HG03066 (cell line): ENCODE data around the gene CHRNE.
"Not testable (repeated sequence)": the region's sequence is repeated elsewhere in the genome, so short reads cannot be mapped to it uniquely, and the experiment has no call there.

ENCODE experiments used
- ATAC-seq: cut with Tn5 transposase; IDR thresholded peaks from one replicate; pipeline ENCODE4 v1.9.1; 2021; ENCODE audit warnings: low read depth; ENCODE audit not compliant: unreplicated experiment

CHRNE gene

GRCh38 chr17:4939796-4940554, 37.1 kb upstream of the CHRNE start, which contains the start of the genes RNF167 and SLC25A11:
TSS of gene RNF167 (plus strand) at chr17:4940268. CDS start at chr17:4940910, 642 bp downstream.
TSS of gene SLC25A11 (minus strand) at chr17:4940046. CDS start at chr17:4939910, 136 bp downstream.
- ATAC-seq, result peak; percentile 72

GRCh38 chr17:4939546-4939795, 36.6 kb upstream of the CHRNE start:
- no peak for ATAC-seq

GRCh38 chr17:4938688-4939545, 36.0 kb upstream of the CHRNE start:
- no peak for ATAC-seq

- ATAC-seq, result no peak
These were observed 35.2 kb upstream of the CHRNE start for GRCh38 chr17:4938069-4938491.

- ATAC-seq, result no peak
These were observed 34.7 kb upstream of the CHRNE start for GRCh38 chr17:4937553-4937952.

GRCh38 chr17:4936436-4936835, 33.5 kb upstream of the CHRNE start:
- ATAC-seq, result no peak

- no peak for ATAC-seq
These were observed 32.8 kb upstream of the CHRNE start for GRCh38 chr17:4935650-4936049.

- peak; percentile 56 for ATAC-seq
These were observed 31.5 kb upstream of the CHRNE start for GRCh38 chr17:4934173-4934979.

GRCh38 chr17:4933646-4934045, 30.7 kb upstream of the CHRNE start:
- ATAC-seq, result no peak

GRCh38 chr17:4932756-4933155, 29.9 kb upstream of the CHRNE start:
- no peak for ATAC-seq

- ATAC-seq, result no peak
These were observed 29.1 kb upstream of the CHRNE start, which contains the start of gene GP1BA for GRCh38 chr17:4931963-4932362. TSS of gene GP1BA (plus strand) at chr17:4932277. CDS start at chr17:4932605, 328 bp downstream.

GRCh38 chr17:4928881-4929280, 26.0 kb upstream of the CHRNE start:
- no peak for ATAC-seq

GRCh38 chr17:4926577-4927335, 23.9 kb upstream of the CHRNE start:
- ATAC-seq, result not testable (repeated sequence)

GRCh38 chr17:4921320-4921719, 18.4 kb upstream of the CHRNE start:
- ATAC-seq, result no peak

- ATAC-seq, result no peak
These were observed 17.6 kb upstream of the CHRNE start for GRCh38 chr17:4920351-4921048.

- ATAC-seq, result no peak
These were observed 16.7 kb upstream of the CHRNE start for GRCh38 chr17:4919511-4920047.

- not testable (repeated sequence) for ATAC-seq
These were observed 11.7 kb upstream of the CHRNE start for GRCh38 chr17:4914551-4914950.

GRCh38 chr17:4913994-4914393, 11.1 kb upstream of the CHRNE start:
- ATAC-seq, result no peak
